ENCODE measurements around the gene CLEC18A. TPM values are rescaled to one million over a fixed set of nuclear protein-coding genes. Genes with fewer than 3 reads are reported as not detected.
"Not testable (repeated sequence)": the region's sequence is repeated elsewhere in the genome, so short reads cannot be mapped to it uniquely, and the experiment has no call there.

Gene CLEC18A
- total and polyA plus RNA-seq, 2 experiments from 2014 or later: 0.13 to 0.90 TPM

GRCh38 chr16:69972935-69973334, 21.8 kb downstream of the CLEC18A start:
- not testable (repeated sequence) for H3K36me3 ChIP-seq (ENCODE audit: insufficient read depth); H3K79me2 ChIP-seq (replicated peaks; ENCODE audit: insufficient read depth); H3K9me3 Mint-ChIP-seq; H3K27me3 Mint-ChIP-seq (ENCODE audit: insufficient read depth, low read depth, poor library complexity); DNase-seq (ENCODE audit: low spot score); H3F3A ChIP-seq (replicated peaks; ENCODE audit: low read depth); H3K36me3 Mint-ChIP-seq (ENCODE audit: low read depth); H3K4me3 Mint-ChIP-seq; ATAC-seq; H2AFZ ChIP-seq; H3K9me2 ChIP-seq (ENCODE audit: insufficient read depth); H3K4me2 ChIP-seq; H3K27me3 ChIP-seq (ENCODE audit: insufficient read depth); H3K4me3 ChIP-seq; H3K4me1 ChIP-seq (ENCODE audit: insufficient read depth); H3K27ac ChIP-seq (ENCODE audit: low read depth); H3K27ac Mint-ChIP-seq; H4K20me1 ChIP-seq (replicated peaks; ENCODE audit: insufficient read depth); H3K4me1 Mint-ChIP-seq
- TF ChIP-seq, protein P1, sequence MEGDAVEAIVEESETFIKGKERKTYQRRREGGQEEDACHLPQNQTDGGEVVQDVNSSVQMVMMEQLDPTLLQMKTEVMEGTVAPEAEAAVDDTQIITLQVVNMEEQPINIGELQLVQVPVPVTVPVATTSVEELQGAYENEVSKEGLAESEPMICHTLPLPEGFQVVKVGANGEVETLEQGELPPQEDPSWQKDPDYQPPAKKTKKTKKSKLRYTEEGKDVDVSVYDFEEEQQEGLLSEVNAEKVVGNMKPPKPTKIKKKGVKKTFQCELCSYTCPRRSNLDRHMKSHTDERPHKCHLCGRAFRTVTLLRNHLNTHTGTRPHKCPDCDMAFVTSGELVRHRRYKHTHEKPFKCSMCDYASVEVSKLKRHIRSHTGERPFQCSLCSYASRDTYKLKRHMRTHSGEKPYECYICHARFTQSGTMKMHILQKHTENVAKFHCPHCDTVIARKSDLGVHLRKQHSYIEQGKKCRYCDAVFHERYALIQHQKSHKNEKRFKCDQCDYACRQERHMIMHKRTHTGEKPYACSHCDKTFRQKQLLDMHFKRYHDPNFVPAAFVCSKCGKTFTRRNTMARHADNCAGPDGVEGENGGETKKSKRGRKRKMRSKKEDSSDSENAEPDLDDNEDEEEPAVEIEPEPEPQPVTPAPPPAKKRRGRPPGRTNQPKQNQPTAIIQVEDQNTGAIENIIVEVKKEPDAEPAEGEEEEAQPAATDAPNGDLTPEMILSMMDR (conservative IDR thresholded peaks at IDR 0.05; ENCODE audit: low read depth in 2 of 2): peak in 1 of 2 experiments; percentile 24; a peak in 2 of 4 replicates

DNA sequence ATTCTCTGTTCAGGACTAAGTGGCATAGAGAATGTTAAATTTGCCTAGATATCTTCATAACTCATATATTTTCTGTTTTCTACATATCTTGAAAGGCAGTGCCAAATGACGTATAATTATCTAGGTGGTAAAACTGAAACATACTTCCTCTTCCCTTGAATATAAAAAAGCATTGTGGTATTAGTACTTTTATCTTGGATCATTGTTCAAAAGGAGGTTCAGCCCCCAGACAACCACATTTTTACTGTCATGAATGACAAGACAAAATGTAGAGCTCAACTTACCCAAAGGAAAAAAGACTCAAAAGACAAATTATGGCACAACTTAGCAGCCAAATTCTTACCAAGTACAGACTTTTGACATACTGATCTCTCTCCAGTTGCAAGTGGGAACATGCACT, 34.1 kb downstream of the CLEC18A start:
- not testable (repeated sequence) for H3K36me3 ChIP-seq (ENCODE audit: insufficient read depth); H3F3A ChIP-seq (replicated peaks; ENCODE audit: low read depth); H3K4me1 Mint-ChIP-seq; H3K4me3 ChIP-seq; H3K9me2 ChIP-seq (ENCODE audit: insufficient read depth); H3K27me3 ChIP-seq (ENCODE audit: insufficient read depth); H3K27me3 Mint-ChIP-seq (ENCODE audit: insufficient read depth, low read depth, poor library complexity); H2AFZ ChIP-seq; DNase-seq (ENCODE audit: low spot score); H3K4me3 Mint-ChIP-seq; ATAC-seq; H3K27ac Mint-ChIP-seq; H4K20me1 ChIP-seq (replicated peaks; ENCODE audit: insufficient read depth); H3K79me2 ChIP-seq (replicated peaks; ENCODE audit: insufficient read depth); H3K27ac ChIP-seq (ENCODE audit: low read depth); H3K4me1 ChIP-seq (ENCODE audit: insufficient read depth); H3K36me3 Mint-ChIP-seq (ENCODE audit: low read depth); H3K4me2 ChIP-seq; H3K9me3 Mint-ChIP-seq

DNA sequence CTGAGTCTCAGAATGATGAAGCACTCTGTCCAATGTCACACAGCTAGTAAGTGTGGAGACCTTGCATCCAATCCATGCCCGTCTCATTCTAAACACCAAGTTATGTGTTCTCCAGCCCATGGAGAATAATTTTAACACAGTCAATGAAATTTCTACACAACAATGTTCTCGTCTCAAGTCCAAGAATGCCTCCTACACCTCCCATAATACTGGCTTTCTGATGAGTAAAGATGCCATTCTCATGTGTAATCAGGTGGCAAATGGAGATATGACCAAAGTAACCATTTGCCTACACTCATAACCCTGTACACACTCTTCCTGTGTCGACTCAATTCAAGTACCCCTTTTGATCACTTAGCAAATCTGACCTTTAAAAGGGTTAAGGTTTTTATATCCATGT, 46.8 kb downstream of the CLEC18A start:
- H3K27ac Mint-ChIP-seq; H3F3A ChIP-seq (replicated peaks; ENCODE audit: low read depth); H3K4me3 Mint-ChIP-seq; H3K36me3 ChIP-seq (ENCODE audit: insufficient read depth); H3K4me1 Mint-ChIP-seq; ATAC-seq; H3K9me3 Mint-ChIP-seq; H3K27me3 ChIP-seq (ENCODE audit: insufficient read depth); H3K4me2 ChIP-seq; H3K27ac ChIP-seq (ENCODE audit: low read depth); H4K20me1 ChIP-seq (replicated peaks; ENCODE audit: insufficient read depth); H3K36me3 Mint-ChIP-seq (ENCODE audit: low read depth); H3K9me2 ChIP-seq (ENCODE audit: insufficient read depth); H3K4me1 ChIP-seq (ENCODE audit: insufficient read depth); H3K4me3 ChIP-seq; H3K79me2 ChIP-seq (replicated peaks; ENCODE audit: insufficient read depth); DNase-seq (ENCODE audit: low spot score); H2AFZ ChIP-seq; H3K27me3 Mint-ChIP-seq (ENCODE audit: insufficient read depth, low read depth, poor library complexity): not testable (repeated sequence)

GRCh38 chr16:69999801-70000200, 48.7 kb downstream of the CLEC18A start:
- H3K36me3 Mint-ChIP-seq (ENCODE audit: low read depth); H3K79me2 ChIP-seq (replicated peaks; ENCODE audit: insufficient read depth); H3K4me3 ChIP-seq; H3K9me3 Mint-ChIP-seq; H3K4me2 ChIP-seq; H4K20me1 ChIP-seq (replicated peaks; ENCODE audit: insufficient read depth); H3K27ac ChIP-seq (ENCODE audit: low read depth); ATAC-seq; H3K27me3 ChIP-seq (ENCODE audit: insufficient read depth); DNase-seq (ENCODE audit: low spot score); H3K4me1 ChIP-seq (ENCODE audit: insufficient read depth); H2AFZ ChIP-seq; H3K27me3 Mint-ChIP-seq (ENCODE audit: insufficient read depth, low read depth, poor library complexity); H3F3A ChIP-seq (replicated peaks; ENCODE audit: low read depth); H3K9me2 ChIP-seq (ENCODE audit: insufficient read depth); H3K36me3 ChIP-seq (ENCODE audit: insufficient read depth); H3K27ac Mint-ChIP-seq; H3K4me1 Mint-ChIP-seq; H3K4me3 Mint-ChIP-seq: not testable (repeated sequence)

GRCh38 chr16:70003511-70003910, 52.4 kb downstream of the CLEC18A start:
- not testable (repeated sequence) for H3K9me3 Mint-ChIP-seq; H3K4me3 ChIP-seq; H2AFZ ChIP-seq; DNase-seq (ENCODE audit: low spot score); H3K9me2 ChIP-seq (ENCODE audit: insufficient read depth); H3K36me3 Mint-ChIP-seq (ENCODE audit: low read depth); H3K4me2 ChIP-seq; H3K4me3 Mint-ChIP-seq; H4K20me1 ChIP-seq (replicated peaks; ENCODE audit: insufficient read depth); H3F3A ChIP-seq (replicated peaks; ENCODE audit: low read depth); H3K4me1 Mint-ChIP-seq; H3K27ac ChIP-seq (ENCODE audit: low read depth); ATAC-seq; H3K27me3 ChIP-seq (ENCODE audit: insufficient read depth); H3K27me3 Mint-ChIP-seq (ENCODE audit: insufficient read depth, low read depth, poor library complexity); H3K27ac Mint-ChIP-seq; H3K79me2 ChIP-seq (replicated peaks; ENCODE audit: insufficient read depth); H3K36me3 ChIP-seq (ENCODE audit: insufficient read depth); H3K4me1 ChIP-seq (ENCODE audit: insufficient read depth)

- H3K9me2 ChIP-seq (ENCODE audit: insufficient read depth); H3K27ac ChIP-seq (ENCODE audit: low read depth); H2AFZ ChIP-seq; H3K27me3 ChIP-seq (ENCODE audit: insufficient read depth); H3K9me3 Mint-ChIP-seq; H3K36me3 ChIP-seq (ENCODE audit: insufficient read depth); ATAC-seq; H3K4me2 ChIP-seq; H3F3A ChIP-seq (replicated peaks; ENCODE audit: low read depth); H3K79me2 ChIP-seq (replicated peaks; ENCODE audit: insufficient read depth); H3K27ac Mint-ChIP-seq; H3K4me3 Mint-ChIP-seq; DNase-seq (ENCODE audit: low spot score); H3K4me1 Mint-ChIP-seq; H3K4me3 ChIP-seq; H4K20me1 ChIP-seq (replicated peaks; ENCODE audit: insufficient read depth); H3K4me1 ChIP-seq (ENCODE audit: insufficient read depth); H3K27me3 Mint-ChIP-seq (ENCODE audit: insufficient read depth, low read depth, poor library complexity): not testable (repeated sequence)
- peaks cover 23% of the 10 kb centered on the region; the same call in 2 of the 3 replicates for H3K36me3 Mint-ChIP-seq (ENCODE audit: low read depth)
Observed at GRCh38 chr16:70008604-70009003, 57.5 kb downstream of the CLEC18A start.
